22Rv1 (cell line): Measurements from ENCODE around the gene DACH1.

ENCODE experiments used
- ZFX ChIP-seq: fragments of 450-650 bp; IDR thresholded peaks from 2 replicates; pipeline ENCODE4 v1.6.1; 2017; ENCODE audit warnings: antibody characterized with exemption, borderline replicate concordance
- TF ChIP-seq, protein P1 (sequence below): fragments of 450-650 bp; IDR thresholded peaks from 2 replicates; pipeline ENCODE4 v1.5.1; 2017; ENCODE audit warnings: mild to moderate bottlenecking

DNA sequence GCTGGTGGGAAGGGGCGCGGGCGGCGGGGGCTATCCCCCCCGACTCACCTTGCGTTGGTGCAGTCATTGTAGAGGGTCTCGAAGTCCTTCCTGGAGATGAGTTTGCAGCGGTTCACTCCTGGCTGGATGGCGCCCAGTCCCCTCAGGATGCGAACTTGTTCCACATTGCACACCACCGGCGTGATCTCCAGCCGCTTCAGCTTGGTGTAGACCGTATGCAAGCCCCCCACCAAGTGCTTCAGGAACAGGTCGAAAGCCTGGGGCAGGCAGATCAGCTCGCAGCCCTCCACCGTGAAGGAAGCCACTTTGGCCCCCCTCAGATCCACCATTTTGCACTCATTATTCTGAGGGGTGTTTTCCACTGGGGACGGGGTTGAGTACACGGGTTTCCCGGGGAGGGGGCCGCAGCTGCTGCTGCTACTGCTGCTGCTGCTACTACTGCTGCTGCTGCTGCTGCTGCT, 1.1 kb downstream of the DACH1 start:
- TF ChIP-seq, protein P1, sequence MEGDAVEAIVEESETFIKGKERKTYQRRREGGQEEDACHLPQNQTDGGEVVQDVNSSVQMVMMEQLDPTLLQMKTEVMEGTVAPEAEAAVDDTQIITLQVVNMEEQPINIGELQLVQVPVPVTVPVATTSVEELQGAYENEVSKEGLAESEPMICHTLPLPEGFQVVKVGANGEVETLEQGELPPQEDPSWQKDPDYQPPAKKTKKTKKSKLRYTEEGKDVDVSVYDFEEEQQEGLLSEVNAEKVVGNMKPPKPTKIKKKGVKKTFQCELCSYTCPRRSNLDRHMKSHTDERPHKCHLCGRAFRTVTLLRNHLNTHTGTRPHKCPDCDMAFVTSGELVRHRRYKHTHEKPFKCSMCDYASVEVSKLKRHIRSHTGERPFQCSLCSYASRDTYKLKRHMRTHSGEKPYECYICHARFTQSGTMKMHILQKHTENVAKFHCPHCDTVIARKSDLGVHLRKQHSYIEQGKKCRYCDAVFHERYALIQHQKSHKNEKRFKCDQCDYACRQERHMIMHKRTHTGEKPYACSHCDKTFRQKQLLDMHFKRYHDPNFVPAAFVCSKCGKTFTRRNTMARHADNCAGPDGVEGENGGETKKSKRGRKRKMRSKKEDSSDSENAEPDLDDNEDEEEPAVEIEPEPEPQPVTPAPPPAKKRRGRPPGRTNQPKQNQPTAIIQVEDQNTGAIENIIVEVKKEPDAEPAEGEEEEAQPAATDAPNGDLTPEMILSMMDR = no peak
- no peak for TF ChIP-seq ZFX
